HepG2 (cell line): ENCODE results near the gene HYI.
"Not testable (repeated sequence)": the region's sequence is repeated elsewhere in the genome, so short reads cannot be mapped to it uniquely, and the experiment has no call there.

Experiments
- EHMT2 ChIP-seq: fragments of 200-600 bp; sonication (generic); IDR thresholded peaks from 2 replicates; pipeline ENCODE4 v1.7.0; 2017; ENCODE audit warnings: antibody characterized with exemption, low read depth, low read length, borderline replicate concordance
- SMAD1 ChIP-seq: sonication (generic); formaldehyde crosslinking; IDR thresholded peaks from 2 replicates; pipeline ENCODE4 v1.4.0; 2020; ENCODE audit warnings: missing genetic modification reagents, low read depth, mild to moderate bottlenecking, borderline replicate concordance
- TRIM22 ChIP-seq: fragments of 450-650 bp; IDR thresholded peaks from 2 replicates; pipeline ENCODE4 v1.6.1; 2017
- YY1 ChIP-seq: IDR thresholded peaks from 2 replicates; pipeline ENCODE4 v1.6.1; 2011; ENCODE audit warnings: low read length, low read depth, moderate library complexity, mild to moderate bottlenecking; ENCODE audit not compliant: insufficient read depth, insufficient replicate concordance
- ZNF121 ChIP-seq: sonication (generic); formaldehyde crosslinking; IDR thresholded peaks from 2 replicates; pipeline ENCODE4 v1.5.0; 2020; ENCODE audit warnings: mild to moderate bottlenecking, missing genetic modification reagents
- ZNF230 ChIP-seq: sonication (generic); formaldehyde crosslinking; IDR thresholded peaks from 2 replicates; pipeline ENCODE4 v1.4.0; 2020; ENCODE audit warnings: mild to moderate bottlenecking, missing genetic modification reagents

- not testable (repeated sequence) for TF ChIP-seq YY1; ZNF230 (CRISPR knock-in tag); EHMT2; SMAD1 (CRISPR knock-in tag); ZNF121 (CRISPR knock-in tag); TRIM22
Observed at GRCh38 chr1:43458379-43458778, 4.6 kb upstream of the HYI start.
